ENCODE data around the gene CPSF4L.
A peak's percentile ranks its signal among the peaks of the same experiment; 100 is the strongest.

Gene CPSF4L

DNA sequence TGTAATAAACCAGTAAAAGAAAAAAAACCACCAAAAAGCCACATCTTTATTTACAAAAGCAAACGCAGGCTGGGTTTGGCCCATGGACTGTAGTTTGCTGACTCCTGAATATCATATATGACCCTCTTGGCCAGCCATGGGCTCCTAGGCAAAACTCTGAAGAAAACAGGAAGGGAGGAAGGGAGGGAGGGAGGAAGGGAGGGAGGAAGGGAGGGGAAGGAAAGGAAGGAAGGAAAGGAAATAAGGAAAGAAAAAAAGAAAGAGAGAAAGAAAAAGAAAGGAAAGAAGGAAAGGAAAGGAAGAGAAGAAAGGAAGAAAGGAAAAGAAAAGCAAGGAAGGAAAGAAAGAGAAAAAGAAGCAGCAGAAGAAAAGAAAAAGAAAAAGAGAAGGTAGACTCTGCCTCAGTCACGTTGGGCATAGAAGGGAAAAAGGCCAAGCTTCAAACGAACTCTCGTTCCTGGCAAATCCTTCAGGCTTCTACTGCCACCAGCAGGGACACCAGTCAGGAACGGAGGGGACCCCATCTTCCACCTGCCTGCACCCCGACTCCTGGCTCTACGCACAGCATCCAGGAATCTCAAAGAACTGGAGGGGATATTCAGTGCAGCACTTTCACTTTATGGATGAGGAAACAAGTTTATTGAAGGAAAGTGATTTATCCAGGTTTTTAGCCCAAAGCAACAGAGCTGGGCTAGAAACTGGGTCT is 28.0 kb upstream of the CPSF4L start:
- DNase-seq (ENCODE audit: low read depth, low spot score) = no peak

- DNase-seq (ENCODE audit: low read depth, low spot score) = no peak
These were observed 27.0 kb upstream of the CPSF4L start for GRCh38 chr17:73288534-73289302.

GRCh38 chr17:73286863-73287296 is 25.2 kb upstream of the CPSF4L start:
- DNase-seq (ENCODE audit: low read depth, low spot score) = no peak

GRCh38 chr17:73285916-73286862 is 24.5 kb upstream of the CPSF4L start:
- no peak for DNase-seq (ENCODE audit: low read depth, low spot score)

GRCh38 chr17:73285603-73285908 is 23.9 kb upstream of the CPSF4L start:
- no peak for DNase-seq (ENCODE audit: low read depth, low spot score)

GRCh38 chr17:73284906-73285602 is 23.4 kb upstream of the CPSF4L start:
- no peak for DNase-seq (ENCODE audit: low read depth, low spot score)

DNA sequence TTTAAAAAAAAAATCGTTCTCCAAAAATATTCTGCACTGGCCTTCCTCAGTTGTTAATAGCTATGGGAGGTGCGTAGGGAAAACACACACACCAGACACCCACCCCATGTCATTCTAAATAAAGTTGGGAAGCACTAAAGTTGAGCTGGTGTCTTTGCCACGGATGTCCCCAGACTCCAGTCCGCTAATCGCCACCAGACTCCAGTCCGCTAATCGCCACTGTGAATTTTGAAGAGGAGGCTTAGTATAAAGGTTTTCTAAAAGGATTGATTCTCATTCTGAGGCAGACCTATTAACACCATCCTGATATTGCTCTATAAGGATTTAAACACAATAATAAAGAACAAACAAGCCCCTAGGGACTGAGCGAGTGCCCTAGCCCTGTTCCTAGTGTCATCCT is 22.7 kb upstream of the CPSF4L start:
- DNase-seq (ENCODE audit: low read depth, low spot score) = no peak

DNA sequence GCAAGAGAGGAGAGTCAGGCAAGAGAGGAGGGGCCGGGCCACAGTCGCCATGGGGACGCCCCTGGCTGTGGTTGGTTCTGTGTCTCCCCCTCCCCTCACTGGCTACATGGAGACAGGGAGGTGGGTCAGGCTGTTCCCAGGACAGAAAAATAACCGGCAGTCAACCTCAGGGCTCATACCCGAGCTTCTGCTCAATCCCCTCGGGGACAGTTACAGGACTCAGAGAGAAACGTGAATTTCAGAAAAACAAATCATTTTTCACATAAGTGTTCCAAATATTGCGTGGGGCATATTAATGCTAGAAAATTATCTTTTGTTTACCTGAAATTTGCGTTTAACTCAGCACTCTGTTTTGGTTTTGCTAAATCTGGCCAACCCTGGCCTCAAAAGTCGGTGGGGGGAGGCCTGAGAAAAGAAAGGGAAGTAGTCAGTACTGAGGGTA is 22.2 kb upstream of the CPSF4L start:
- DNase-seq (ENCODE audit: low read depth, low spot score) = peak; percentile 30

DNA sequence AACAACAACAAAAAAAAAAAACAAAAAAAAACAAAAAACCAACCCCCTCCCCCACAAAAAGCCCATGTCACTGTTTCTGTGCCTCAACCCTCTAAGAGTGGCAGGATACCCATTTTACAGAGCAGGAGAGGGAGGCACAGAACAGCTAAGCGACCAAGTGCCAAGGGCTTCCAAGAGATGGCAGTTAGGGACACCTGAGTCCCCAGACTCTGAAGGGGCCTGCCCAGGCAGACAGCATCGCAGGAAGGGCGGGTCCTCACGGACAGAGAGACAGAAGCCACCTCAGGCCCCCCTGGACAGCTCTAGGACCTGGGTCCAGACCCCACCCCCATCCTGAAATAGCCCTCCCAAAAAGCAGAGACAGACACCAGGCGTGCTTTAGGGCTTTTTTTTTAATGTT is 21.6 kb upstream of the CPSF4L start:
- no peak for DNase-seq (ENCODE audit: low read depth, low spot score)

GRCh38 chr17:73282629-73283028 is 20.9 kb upstream of the CPSF4L start:
- no peak for DNase-seq (ENCODE audit: low read depth, low spot score)

- no peak for DNase-seq (ENCODE audit: low read depth, low spot score)
These were observed 20.2 kb upstream of the CPSF4L start for GRCh38 chr17:73281928-73282327.

GRCh38 chr17:73280191-73280590 is 18.5 kb upstream of the CPSF4L start:
- DNase-seq (ENCODE audit: low read depth, low spot score) = no peak

- DNase-seq (ENCODE audit: low read depth, low spot score) = no peak
These were observed 18.0 kb upstream of the CPSF4L start for GRCh38 chr17:73279704-73280103.

DNA sequence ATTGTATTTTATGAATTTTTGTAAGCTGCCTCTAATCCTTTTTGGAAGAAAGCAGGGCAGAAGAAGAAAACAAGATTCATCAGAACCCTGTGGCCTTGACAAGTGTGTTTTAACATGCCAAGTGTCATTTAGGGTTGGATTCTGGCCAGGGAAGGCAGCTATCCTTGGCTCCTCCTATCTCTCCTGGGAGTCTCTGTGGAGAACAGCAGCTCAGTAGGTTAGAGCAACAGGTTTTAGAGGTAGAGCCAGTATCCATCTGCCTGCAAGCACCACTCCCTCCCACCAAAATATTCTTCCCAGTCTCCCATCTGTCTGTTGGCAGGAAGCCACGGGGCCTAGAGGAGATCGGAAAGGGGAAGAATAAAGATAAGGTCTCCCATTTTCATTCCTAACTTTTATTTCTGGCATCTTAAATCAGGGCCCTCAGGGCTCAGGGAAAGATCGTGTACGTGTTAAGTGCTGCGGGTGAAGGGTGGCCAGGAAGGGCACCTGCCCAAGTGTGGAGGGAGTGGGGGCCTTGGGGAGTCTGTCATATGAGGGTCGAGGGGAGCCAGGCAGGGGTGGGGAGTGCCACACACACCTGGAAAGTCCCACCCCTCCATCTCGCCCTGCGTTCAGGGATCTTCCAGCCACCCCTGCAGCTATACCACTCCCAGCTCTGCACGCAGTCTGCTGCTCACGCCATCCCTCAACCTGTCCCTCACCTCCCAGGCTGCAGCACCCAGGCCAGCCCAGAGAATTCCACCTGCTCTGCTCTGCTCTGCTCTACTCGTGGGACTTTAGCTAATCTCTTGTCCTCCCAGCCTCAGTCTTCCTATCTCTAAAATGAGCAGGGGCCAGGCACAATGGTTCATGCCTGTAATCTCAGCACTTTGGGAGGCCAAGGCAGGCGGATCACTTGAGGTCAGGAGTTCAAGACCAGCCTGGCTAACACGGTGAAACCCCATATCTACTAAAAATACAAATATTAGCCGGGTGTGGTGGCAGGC is 17.1 kb upstream of the CPSF4L start:
- DNase-seq (ENCODE audit: low read depth, low spot score) = no peak

GRCh38 chr17:73278049-73278464 is 16.4 kb upstream of the CPSF4L start:
- no peak for DNase-seq (ENCODE audit: low read depth, low spot score)

GRCh38 chr17:73274490-73274889 is 12.8 kb upstream of the CPSF4L start:
- DNase-seq (ENCODE audit: low read depth, low spot score) = no peak

GRCh38 chr17:73272906-73273218 is 11.2 kb upstream of the CPSF4L start:
- no peak for DNase-seq (ENCODE audit: low read depth, low spot score)

DNA sequence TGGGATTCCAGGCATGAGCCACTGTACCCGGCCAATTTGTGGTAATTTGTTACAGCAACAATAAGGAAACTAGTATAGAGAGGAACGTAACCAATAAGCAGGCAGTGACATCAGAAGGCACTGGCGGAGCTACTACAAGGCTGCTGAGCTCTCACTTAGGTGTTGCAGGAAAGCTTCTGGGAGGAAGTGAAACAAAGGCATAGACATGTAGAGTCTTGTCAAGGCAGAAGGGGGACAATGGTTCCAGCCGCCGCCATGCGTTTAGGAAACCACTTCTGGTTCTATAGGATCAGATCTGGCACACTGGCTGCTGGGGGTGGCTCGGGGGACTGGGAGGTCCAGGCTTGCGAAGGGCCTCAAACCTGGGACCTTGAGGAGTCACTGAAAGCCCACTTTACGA is 9.4 kb upstream of the CPSF4L start:
- no peak for DNase-seq (ENCODE audit: low read depth, low spot score)

GRCh38 chr17:73269791-73270190 is 8.1 kb upstream of the CPSF4L start:
- DNase-seq (ENCODE audit: low read depth, low spot score) = no peak

- no peak for DNase-seq (ENCODE audit: low read depth, low spot score)
These were observed 7.6 kb upstream of the CPSF4L start for GRCh38 chr17:73269329-73269615.

All from iPS DF 19.7 (cell line).